Kidney glomerular epithelial cell (primary cell): ENCODE data around the gene ZMYM2.

ENCODE experiments used
- DNase-seq: peaks from one replicate; lab custom pipeline; 2025; lab: John Stamatoyannopoulos, UW

The ZMYM2 gene

GRCh38 chr13:20105161-20105689, 146.7 kb downstream of the ZMYM2 start:
- DNase-seq, result no peak

GRCh38 chr13:20106742-20107141, 148.2 kb downstream of the ZMYM2 start:
- DNase-seq, result no peak

GRCh38 chr13:20109037-20109436, 150.5 kb downstream of the ZMYM2 start:
- no peak for DNase-seq

- no peak for DNase-seq
Observed at GRCh38 chr13:20114066-20114610, 155.6 kb downstream of the ZMYM2 start.

GRCh38 chr13:20116213-20116612, 157.7 kb downstream of the ZMYM2 start:
- no peak for DNase-seq

GRCh38 chr13:20118268-20119140, 160.0 kb downstream of the ZMYM2 start:
- DNase-seq, result no peak

- no peak for DNase-seq
Observed at GRCh38 chr13:20119960-20120359, 161.4 kb downstream of the ZMYM2 start.

- no peak for DNase-seq
Observed at GRCh38 chr13:20121159-20121525, 162.6 kb downstream of the ZMYM2 start.

GRCh38 chr13:20124303-20124702, 165.8 kb downstream of the ZMYM2 start:
- no peak for DNase-seq

GRCh38 chr13:20125129-20125782, 166.7 kb downstream of the ZMYM2 start:
- DNase-seq, result no peak

GRCh38 chr13:20125783-20126165, 167.2 kb downstream of the ZMYM2 start:
- DNase-seq, result no peak

GRCh38 chr13:20126541-20127261, 168.2 kb downstream of the ZMYM2 start:
- no peak for DNase-seq

GRCh38 chr13:20127262-20127561, 168.7 kb downstream of the ZMYM2 start:
- no peak for DNase-seq

- peak; percentile 7 for DNase-seq
Observed at GRCh38 chr13:20127562-20128458, 169.3 kb downstream of the ZMYM2 start.

- no peak for DNase-seq
Observed at GRCh38 chr13:20128459-20128931, 170.0 kb downstream of the ZMYM2 start.

- DNase-seq, result no peak
Observed at GRCh38 chr13:20129076-20129475, 170.5 kb downstream of the ZMYM2 start.

- DNase-seq, result no peak
Observed at GRCh38 chr13:20130012-20130411, 171.5 kb downstream of the ZMYM2 start.

- DNase-seq, result no peak
Observed at GRCh38 chr13:20130652-20131051, 172.1 kb downstream of the ZMYM2 start.

GRCh38 chr13:20131057-20131832, 172.7 kb downstream of the ZMYM2 start:
- no peak for DNase-seq

GRCh38 chr13:20132052-20132634, 173.6 kb downstream of the ZMYM2 start:
- DNase-seq, result no peak
